Measurements from ENCODE around the gene NRP2. TPM values are rescaled to one million over a fixed set of nuclear protein-coding genes. Genes with fewer than 3 reads are reported as not detected.

NRP2 gene
- total RNA-seq, 1 donor from 2014 or later = 64.0 TPM

- Mint-ChIP-seq H3K27me3 (ENCODE audit: insufficient read depth) (peaks cover 2% of the 10 kb centered on the region), H3K36me3 (ENCODE audit: low read depth) (no peaks in the 10 kb centered on the region), H3K9me3 (no peaks in the 10 kb centered on the region), H3K27ac (no peak overlapping the region), H3K4me3 (no peak overlapping the region), H3K4me1 (ENCODE audit: low read depth) (peaks cover 32% of the 10 kb centered on the region)
- intact Hi-C loops (cut with micrococcal nuclease) = no loop called here
- DNase-seq (ENCODE audit: low spot score) = no peak
Observed at GRCh38 chr2:205662206-205662965, 19.9 kb upstream of the NRP2 start.

- no peak overlapping the region for H3K4me3 Mint-ChIP-seq
- no peaks in the 10 kb centered on the region for H3K36me3 Mint-ChIP-seq (ENCODE audit: low read depth)
- H3K9me3 Mint-ChIP-seq = no peaks in the 10 kb centered on the region
- no peak for DNase-seq (ENCODE audit: low spot score)
- H3K4me1 Mint-ChIP-seq (ENCODE audit: low read depth) = peaks cover 21% of the 10 kb centered on the region
- intact Hi-C loops (cut with micrococcal nuclease) = no loop called here
- H3K27me3 Mint-ChIP-seq (ENCODE audit: insufficient read depth) = no peaks in the 10 kb centered on the region
- no peak overlapping the region for H3K27ac Mint-ChIP-seq
Observed at GRCh38 chr2:205665791-205666190, 16.5 kb upstream of the NRP2 start.

GRCh38 chr2:205670292-205670691 lies 12.0 kb upstream of the NRP2 start:
- Mint-ChIP-seq H3K4me3 (no peak overlapping the region), H3K27ac (no peak overlapping the region), H3K9me3 (no peaks in the 10 kb centered on the region), H3K36me3 (ENCODE audit: low read depth) (no peaks in the 10 kb centered on the region), H3K27me3 (ENCODE audit: insufficient read depth) (peaks cover 10% of the 10 kb centered on the region), H3K4me1 (ENCODE audit: low read depth) (no peaks in the 10 kb centered on the region)
- intact Hi-C loops (cut with micrococcal nuclease) = no loop called here
- no peak for DNase-seq (ENCODE audit: low spot score)

- no peak for DNase-seq (ENCODE audit: low spot score)
- no peaks in the 10 kb centered on the region for H3K9me3 Mint-ChIP-seq
- peaks cover 16% of the 10 kb centered on the region for H3K27me3 Mint-ChIP-seq (ENCODE audit: insufficient read depth)
- no peak overlapping the region for H3K4me3 Mint-ChIP-seq
- H3K36me3 Mint-ChIP-seq (ENCODE audit: low read depth) = no peaks in the 10 kb centered on the region
- intact Hi-C loops (cut with micrococcal nuclease) = no loop called here
- no peak overlapping the region for H3K27ac Mint-ChIP-seq
- no peaks in the 10 kb centered on the region for H3K4me1 Mint-ChIP-seq (ENCODE audit: low read depth)
Observed at GRCh38 chr2:205673312-205673711, 9.0 kb upstream of the NRP2 start.

- H3K36me3 Mint-ChIP-seq (ENCODE audit: low read depth) = no peaks in the 10 kb centered on the region
- intact Hi-C loops (cut with micrococcal nuclease) = loop anchor here (1.0 to 5.0 kb wide), 4 partner anchors 79 to 1567 kb away; no protein-coding TSS in a partner anchor
- no peaks in the 10 kb centered on the region for H3K9me3 Mint-ChIP-seq
- no peak overlapping the region for H3K4me3 Mint-ChIP-seq
- no peak for DNase-seq (ENCODE audit: low spot score)
- peaks cover 20% of the 10 kb centered on the region for H3K4me1 Mint-ChIP-seq (ENCODE audit: low read depth)
- no peak overlapping the region for H3K27ac Mint-ChIP-seq
- H3K27me3 Mint-ChIP-seq (ENCODE audit: insufficient read depth) = peaks cover 21% of the 10 kb centered on the region
Observed at GRCh38 chr2:205675861-205676516, 6.3 kb upstream of the NRP2 start.

GRCh38 chr2:205678541-205679142 lies 3.7 kb upstream of the NRP2 start:
- no peak for DNase-seq (ENCODE audit: low spot score)
- H3K27ac Mint-ChIP-seq = no peak overlapping the region
- intact Hi-C loops (cut with micrococcal nuclease) = loop anchor here (5.0 kb wide), 1 partner anchor 986 kb away; no protein-coding TSS in a partner anchor
- peaks cover 1% of the 10 kb centered on the region for H3K36me3 Mint-ChIP-seq (ENCODE audit: low read depth)
- no peak overlapping the region for H3K4me3 Mint-ChIP-seq
- H3K27me3 Mint-ChIP-seq (ENCODE audit: insufficient read depth) = peaks cover 33% of the 10 kb centered on the region
- H3K9me3 Mint-ChIP-seq = no peaks in the 10 kb centered on the region
- H3K4me1 Mint-ChIP-seq (ENCODE audit: low read depth) = peaks cover 36% of the 10 kb centered on the region

- Mint-ChIP-seq H3K9me3 (no peaks in the 10 kb centered on the region), H3K27me3 (ENCODE audit: insufficient read depth) (peaks cover 39% of the 10 kb centered on the region), H3K4me3 (peak overlapping the region; percentile 43), H3K36me3 (ENCODE audit: low read depth) (peaks cover 8% of the 10 kb centered on the region), H3K4me1 (ENCODE audit: low read depth) (peaks cover 40% of the 10 kb centered on the region), H3K27ac (no peak overlapping the region)
- intact Hi-C loops (cut with micrococcal nuclease) = loop anchor here (1.0 to 10.0 kb wide), 13 partner anchors 67 to 1652 kb away; no protein-coding TSS in a partner anchor
- no peak for DNase-seq (ENCODE audit: low spot score)
Observed at GRCh38 chr2:205679410-205680009, 2.8 kb upstream of the NRP2 start.

GRCh38 chr2:205680067-205680466 lies 2.2 kb upstream of the NRP2 start:
- Mint-ChIP-seq H3K27me3 (ENCODE audit: insufficient read depth) (peaks cover 39% of the 10 kb centered on the region), H3K4me3 (peak overlapping the region; percentile 43), H3K27ac (peak overlapping the region; percentile 22), H3K9me3 (no peaks in the 10 kb centered on the region), H3K36me3 (ENCODE audit: low read depth) (peaks cover 11% of the 10 kb centered on the region), H3K4me1 (ENCODE audit: low read depth) (peaks cover 45% of the 10 kb centered on the region)
- DNase-seq (ENCODE audit: low spot score) = peak; percentile 44
- intact Hi-C loops (cut with micrococcal nuclease) = loop anchor here (1.0 to 10.0 kb wide), 12 partner anchors 67 to 1653 kb away; no protein-coding TSS in a partner anchor

GRCh38 chr2:205680903-205681302 lies 1.4 kb upstream of the NRP2 start:
- DNase-seq (ENCODE audit: low spot score) = no peak
- H3K27me3 Mint-ChIP-seq (ENCODE audit: insufficient read depth) = peaks cover 44% of the 10 kb centered on the region
- no peak overlapping the region for H3K4me3 Mint-ChIP-seq
- peaks cover 11% of the 10 kb centered on the region for H3K36me3 Mint-ChIP-seq (ENCODE audit: low read depth)
- intact Hi-C loops (cut with micrococcal nuclease) = loop anchor here (1.0 to 10.0 kb wide), 12 partner anchors 68 to 1654 kb away; no protein-coding TSS in a partner anchor
- no peaks in the 10 kb centered on the region for H3K9me3 Mint-ChIP-seq
- H3K27ac Mint-ChIP-seq = no peak overlapping the region
- peaks cover 51% of the 10 kb centered on the region for H3K4me1 Mint-ChIP-seq (ENCODE audit: low read depth)

GRCh38 chr2:205681401-205682238 lies 681 bp upstream of the NRP2 start:
- Mint-ChIP-seq H3K27ac (peak overlapping the region; percentile 57), H3K4me1 (ENCODE audit: low read depth) (peaks cover 54% of the 10 kb centered on the region), H3K9me3 (no peaks in the 10 kb centered on the region), H3K4me3 (peak overlapping the region; percentile 80), H3K36me3 (ENCODE audit: low read depth) (peaks cover 11% of the 10 kb centered on the region), H3K27me3 (ENCODE audit: insufficient read depth) (peaks cover 52% of the 10 kb centered on the region)
- intact Hi-C loops (cut with micrococcal nuclease) = loop anchor here (1.0 to 10.0 kb wide), 12 partner anchors 19 to 1654 kb away; no protein-coding TSS in a partner anchor
- DNase-seq (ENCODE audit: low spot score) = no peak

GRCh38 chr2:205682971-205683501 lies 735 bp downstream of the NRP2 start:
- H3K27ac Mint-ChIP-seq = peak overlapping the region; percentile 40
- H3K4me1 Mint-ChIP-seq (ENCODE audit: low read depth) = peaks cover 54% of the 10 kb centered on the region
- intact Hi-C loops (cut with micrococcal nuclease) = loop anchor here (1.0 to 10.0 kb wide), 10 partner anchors 17 to 1656 kb away; no protein-coding TSS in a partner anchor
- DNase-seq (ENCODE audit: low spot score) = no peak
- no peaks in the 10 kb centered on the region for H3K9me3 Mint-ChIP-seq
- peaks cover 13% of the 10 kb centered on the region for H3K36me3 Mint-ChIP-seq (ENCODE audit: low read depth)
- H3K27me3 Mint-ChIP-seq (ENCODE audit: insufficient read depth) = peaks cover 57% of the 10 kb centered on the region
- H3K4me3 Mint-ChIP-seq = peak overlapping the region; percentile 89

All from activated T-helper 1 cell treated with anti-CD3 and anti-CD28 coated beads, Interleukin-12 subunit alpha, Interleukin-12 subunit beta, Interleukin-2, Interleukin-4 antibody, amounts not matched to agents 30 ng/mL and 10 ng/mL and 1 ng/mL, durations not matched to agents 14 hours and 24 hours and 36 hours (primary cell).